Adipocyte (in vitro differentiated cells): Measurements from ENCODE around the gene DNER.
"Not testable (repeated sequence)": the region's sequence is repeated elsewhere in the genome, so short reads cannot be mapped to it uniquely, and the experiment has no call there.

Source experiments
- DNase-seq: peaks from one replicate; pipeline ENCODE4 v3.0.0-alpha.2; 2015; ENCODE audit warnings: low read depth
- H3K27me3 ChIP-seq: replicated peaks from 2 replicates; pipeline ENCODE4 v1.7.0; 2013; ENCODE audit warnings: mild to moderate bottlenecking, low read length, moderate library complexity; ENCODE audit not compliant: control insufficient read depth, insufficient read depth
- H3K36me3 ChIP-seq: 2 replicates; pipeline ENCODE4 v1.7.0; 2013; ENCODE audit warnings: low read length, mild to moderate bottlenecking, moderate library complexity; ENCODE audit not compliant: control insufficient read depth, insufficient read depth, severe bottlenecking
- H3K4me1 ChIP-seq: 2 replicates; pipeline ENCODE4 v1.7.0; 2013; ENCODE audit warnings: mild to moderate bottlenecking, low read length, moderate library complexity; ENCODE audit not compliant: control insufficient read depth, insufficient read depth
- H3K4me3 ChIP-seq: 2 replicates; pipeline ENCODE4 v1.7.0; 2013; ENCODE audit warnings: mild to moderate bottlenecking, low read length, moderate library complexity
- H3K9ac ChIP-seq: 2 replicates; pipeline ENCODE4 v1.7.0; 2013; ENCODE audit warnings: mild to moderate bottlenecking, low read length, moderate library complexity
- H3K9me3 ChIP-seq: 2 replicates; pipeline ENCODE4 v1.7.0; 2013; ENCODE audit warnings: mild to moderate bottlenecking, low read length, moderate library complexity; ENCODE audit not compliant: control insufficient read depth

The DNER gene

GRCh38 chr2:229378386-229378785 is 336.0 kb downstream of the DNER start:
- Histone ChIP-seq H3K9me3 (no peaks in the 10 kb centered on the region), H3K27me3 (no peaks in the 10 kb centered on the region), H3K4me3 (no peak overlapping the region), H3K36me3 (no peaks in the 10 kb centered on the region), H3K4me1 (no peaks in the 10 kb centered on the region), H3K9ac (no peak overlapping the region)
- no peak for DNase-seq

- DNase-seq = no peak
- Histone ChIP-seq H3K36me3 (no peaks in the 10 kb centered on the region), H3K9ac (no peak overlapping the region), H3K27me3 (no peaks in the 10 kb centered on the region), H3K4me1 (no peaks in the 10 kb centered on the region), H3K9me3 (no peaks in the 10 kb centered on the region), H3K4me3 (no peak overlapping the region)
Measured at GRCh38 chr2:229376866-229377265, 337.5 kb downstream of the DNER start.

- H3K9ac ChIP-seq = no peak overlapping the region
- no peaks in the 10 kb centered on the region for H3K27me3 ChIP-seq
- peak; percentile 34 for DNase-seq
- peaks cover 7% of the 10 kb centered on the region for H3K4me1 ChIP-seq
- H3K9me3 ChIP-seq = no peaks in the 10 kb centered on the region
- H3K36me3 ChIP-seq = no peaks in the 10 kb centered on the region
- no peak overlapping the region for H3K4me3 ChIP-seq
Measured at GRCh38 chr2:229375251-229375650, 339.1 kb downstream of the DNER start.

- not testable (repeated sequence) for H3K4me3 ChIP-seq, H3K4me1 ChIP-seq, H3K9ac ChIP-seq, H3K9me3 ChIP-seq, H3K27me3 ChIP-seq, H3K36me3 ChIP-seq, DNase-seq
Measured at GRCh38 chr2:229373311-229373710, 341.0 kb downstream of the DNER start.

GRCh38 chr2:229372207-229372606 is 342.1 kb downstream of the DNER start:
- Histone ChIP-seq H3K27me3 (no peaks in the 10 kb centered on the region), H3K9ac (no peak overlapping the region), H3K4me1 (peaks cover 10% of the 10 kb centered on the region), H3K36me3 (no peaks in the 10 kb centered on the region), H3K9me3 (peaks cover 5% of the 10 kb centered on the region), H3K4me3 (no peak overlapping the region)
- DNase-seq = no peak

- H3K4me1 ChIP-seq = peaks cover 10% of the 10 kb centered on the region
- no peaks in the 10 kb centered on the region for H3K36me3 ChIP-seq
- H3K9ac ChIP-seq = no peak overlapping the region
Measured at GRCh38 chr2:229371086-229371485, 343.3 kb downstream of the DNER start.

GRCh38 chr2:229370509-229370908 is 343.8 kb downstream of the DNER start:
- Histone ChIP-seq H3K27me3 (no peaks in the 10 kb centered on the region), H3K4me3 (no peak overlapping the region), H3K4me1 (peaks cover 10% of the 10 kb centered on the region), H3K9me3 (peaks cover 5% of the 10 kb centered on the region), H3K36me3 (no peaks in the 10 kb centered on the region), H3K9ac (no peak overlapping the region)
- DNase-seq = no peak

More at GRCh38 chr2:229371086-229371485, 343.3 kb downstream of the DNER start:
- no peak for DNase-seq
- Histone ChIP-seq H3K4me3 (no peak overlapping the region), H3K9me3 (peaks cover 5% of the 10 kb centered on the region), H3K27me3 (no peaks in the 10 kb centered on the region)

- Histone ChIP-seq H3K4me3 (peak overlapping the region; percentile 2), H3K4me1 (peaks cover 5% of the 10 kb centered on the region), H3K9me3 (no peaks in the 10 kb centered on the region), H3K27me3 (no peaks in the 10 kb centered on the region), H3K36me3 (no peaks in the 10 kb centered on the region), H3K9ac (no peak overlapping the region)
- DNase-seq = peak; percentile 62
Measured at GRCh38 chr2:229363185-229363814, 351.1 kb downstream of the DNER start.

GRCh38 chr2:229350883-229351282 is 363.5 kb downstream of the DNER start:
- H3K27me3 ChIP-seq = no peaks in the 10 kb centered on the region
- H3K4me3 ChIP-seq = no peak overlapping the region
- no peak overlapping the region for H3K9ac ChIP-seq
- no peaks in the 10 kb centered on the region for H3K4me1 ChIP-seq
- no peaks in the 10 kb centered on the region for H3K36me3 ChIP-seq
- no peaks in the 10 kb centered on the region for H3K9me3 ChIP-seq
- DNase-seq = no peak

- Histone ChIP-seq H3K9me3 (no peaks in the 10 kb centered on the region), H3K27me3 (no peaks in the 10 kb centered on the region), H3K9ac (no peak overlapping the region), H3K4me1 (no peaks in the 10 kb centered on the region), H3K4me3 (no peak overlapping the region), H3K36me3 (no peaks in the 10 kb centered on the region)
- DNase-seq = peak; percentile 43
Measured at GRCh38 chr2:229350117-229350805, 364.1 kb downstream of the DNER start.

GRCh38 chr2:229348128-229348527 is 366.2 kb downstream of the DNER start:
- Histone ChIP-seq H3K4me3 (no peak overlapping the region), H3K9me3 (no peaks in the 10 kb centered on the region), H3K4me1 (peaks cover 11% of the 10 kb centered on the region), H3K9ac (no peak overlapping the region), H3K27me3 (no peaks in the 10 kb centered on the region), H3K36me3 (no peaks in the 10 kb centered on the region)
- peak; percentile 78 for DNase-seq
